ENCODE data around the gene CRELD2. TPM values are rescaled to one million over a fixed set of nuclear protein-coding genes. Genes with fewer than 3 reads are reported as not detected.
A peak's percentile ranks its signal among the peaks of the same experiment; 100 is the strongest.

The CRELD2 gene
- total and polyA plus RNA-seq, 2 of the 13 experiments (the other 11 are each of a cell fraction or from before 2014, with no cell fraction given): 17.2 to 44.7 TPM

- no peak for TF ChIP-seq PLSCR1 (CRISPR knock-in tag; IDR thresholded peaks at IDR 0.05; ENCODE audit: borderline replicate concordance)
- TF ChIP-seq SMARCC2 (IDR thresholded peaks at IDR 0.05): no peak
- TF ChIP-seq ETV5 (CRISPR knock-in tag; IDR thresholded peaks at IDR 0.05; ENCODE audit: borderline replicate concordance): peak; percentile 60
- TF ChIP-seq ZNF589 (CRISPR knock-in tag; conservative IDR thresholded peaks at IDR 0.05): no peak
- TF ChIP-seq ZNF770 (CRISPR knock-in tag; IDR thresholded peaks at IDR 0.05): no peak
- TF ChIP-seq HES4 (CRISPR knock-in tag; IDR thresholded peaks at IDR 0.05; ENCODE audit: borderline replicate concordance): no peak
- TF ChIP-seq ZNF318 (CRISPR knock-in tag; IDR thresholded peaks at IDR 0.05): no peak
- TF ChIP-seq MED8 (CRISPR knock-in tag; IDR thresholded peaks at IDR 0.05; ENCODE audit: insufficient replicate concordance): no peak
- TF ChIP-seq GLI4 (CRISPR knock-in tag; IDR thresholded peaks at IDR 0.05; ENCODE audit: borderline replicate concordance): peak; percentile 28; the same call in 1 of the 2 replicates
- peak; percentile 36 for TF ChIP-seq KDM2A (CRISPR knock-in tag; IDR thresholded peaks at IDR 0.05; ENCODE audit: borderline replicate concordance, low read depth)
- no peak for TF ChIP-seq NCOA5 (CRISPR knock-in tag; IDR thresholded peaks at IDR 0.05)
- TF ChIP-seq ZNF232 (CRISPR knock-in tag; IDR thresholded peaks at IDR 0.05; ENCODE audit: borderline replicate concordance): no peak
- TF ChIP-seq ZNF274 (CRISPR knock-in tag; IDR thresholded peaks at IDR 0.05): no peak
- no peak for TF ChIP-seq ATAD3A (CRISPR knock-in tag; IDR thresholded peaks at IDR 0.05)
These were observed 40.7 kb downstream of the CRELD2 start (continued) for GRCh38 chr22:49958931-49959781.

All from HepG2 (cell line).